Stomach smooth muscle (tissue), 2 donors: ENCODE results near the gene PRELP.
A peak's percentile ranks its signal among the peaks of the same experiment; 100 is the strongest.

Source experiments
- H3K27ac ChIP-seq: one replicate; pipeline ENCODE4 v1.7.0; 2013; ENCODE audit warnings: mild to moderate bottlenecking, low read length, inconsistent platforms
- H3K27me3 ChIP-seq, 2 donors: one replicate each; pipeline ENCODE4 v1.7.0; 2013; ENCODE audit warnings: low read length in 2 of 2; ENCODE audit not compliant: insufficient read depth in 2 of 2, control insufficient read depth in 1 of 2
- H3K36me3 ChIP-seq, 2 donors: one replicate each; pipeline ENCODE4 v1.7.0; 2013; ENCODE audit warnings: low read length in 2 of 2; ENCODE audit not compliant: control insufficient read depth in 2 of 2, insufficient read depth in 2 of 2
- H3K4me1 ChIP-seq: one replicate; pipeline ENCODE4 v1.7.0; 2013; ENCODE audit warnings: low read length; ENCODE audit not compliant: control insufficient read depth, insufficient read depth
- H3K4me3 ChIP-seq, 2 donors: one replicate each; pipeline ENCODE4 v1.7.0; 2013; ENCODE audit warnings: low read length in 2 of 2
- H3K9ac ChIP-seq, 2 donors: one replicate each; pipeline ENCODE4 v1.7.0; 2013; ENCODE audit warnings: low read length in 2 of 2, mild to moderate bottlenecking in 1 of 2
- H3K9me3 ChIP-seq, 2 donors: one replicate each; pipeline ENCODE4 v1.7.0; 2013; ENCODE audit warnings: low read length in 2 of 2; ENCODE audit not compliant: control insufficient read depth in 2 of 2
- donor health status: healthy.
- donor health status: Pancreatic carcinoma.

Gene PRELP

GRCh38 chr1:203531063-203531462, 55.5 kb downstream of the PRELP start:
- peaks cover 32% of the 10 kb centered on the region for H3K4me1 ChIP-seq
- H3K27me3 ChIP-seq = no peaks in the 10 kb centered on the region
- no peak overlapping the region for H3K27ac ChIP-seq
- no peak overlapping the region for H3K4me3 ChIP-seq
- no peak overlapping the region for H3K9ac ChIP-seq
- no peaks in the 10 kb centered on the region for H3K36me3 ChIP-seq
- no peaks in the 10 kb centered on the region for H3K9me3 ChIP-seq

- H3K27ac ChIP-seq = peak overlapping the region; percentile 89
- H3K27me3 ChIP-seq = no peaks in the 10 kb centered on the region
- H3K36me3 ChIP-seq = no peaks in the 10 kb centered on the region
- H3K9ac ChIP-seq = peak overlapping the region; percentile 29 to 39
- H3K4me3 ChIP-seq = no peak overlapping the region
- no peaks in the 10 kb centered on the region for H3K9me3 ChIP-seq
- peaks cover 33% of the 10 kb centered on the region for H3K4me1 ChIP-seq
Measured at GRCh38 chr1:203534012-203534411, 58.4 kb downstream of the PRELP start.

- Histone ChIP-seq H3K9ac (peak overlapping the region in 1 of 2 donors; percentile 39), H3K9me3 (no peaks in the 10 kb centered on the region), H3K4me1 (peaks cover 33% of the 10 kb centered on the region), H3K36me3 (no peaks in the 10 kb centered on the region), H3K27ac (peak overlapping the region; percentile 89), H3K27me3 (no peaks in the 10 kb centered on the region), H3K4me3 (no peak overlapping the region)
Measured at GRCh38 chr1:203534526-203534925, 58.9 kb downstream of the PRELP start.

GRCh38 chr1:203536575-203536974, 61.0 kb downstream of the PRELP start:
- Histone ChIP-seq H3K27me3 (no peaks in the 10 kb centered on the region), H3K4me1 (peaks cover 33% of the 10 kb centered on the region), H3K27ac (peak overlapping the region; percentile 64)

GRCh38 chr1:203536980-203537455, 61.4 kb downstream of the PRELP start:
- Histone ChIP-seq H3K27me3 (no peaks in the 10 kb centered on the region), H3K9me3 (no peaks in the 10 kb centered on the region), H3K4me1 (peaks cover 33% of the 10 kb centered on the region), H3K4me3 (no peak overlapping the region), H3K36me3 (no peaks in the 10 kb centered on the region), H3K27ac (peak overlapping the region; percentile 64), H3K9ac (no peak overlapping the region)

More at GRCh38 chr1:203536575-203536974, 61.0 kb downstream of the PRELP start:
- H3K4me3 ChIP-seq = no peak overlapping the region
- H3K9ac ChIP-seq = no peak overlapping the region
- no peaks in the 10 kb centered on the region for H3K9me3 ChIP-seq
- no peaks in the 10 kb centered on the region for H3K36me3 ChIP-seq

GRCh38 chr1:203537806-203538464, 62.3 kb downstream of the PRELP start:
- no peaks in the 10 kb centered on the region for H3K36me3 ChIP-seq
- H3K9me3 ChIP-seq = no peaks in the 10 kb centered on the region
- H3K27ac ChIP-seq = peak overlapping the region; percentile 64
- no peak overlapping the region for H3K9ac ChIP-seq
- H3K4me3 ChIP-seq = no peak overlapping the region
- H3K4me1 ChIP-seq = peaks cover 33% of the 10 kb centered on the region
- no peaks in the 10 kb centered on the region for H3K27me3 ChIP-seq

GRCh38 chr1:203538726-203539125, 63.1 kb downstream of the PRELP start:
- H3K9me3 ChIP-seq = no peaks in the 10 kb centered on the region
- no peak overlapping the region for H3K27ac ChIP-seq
- H3K4me1 ChIP-seq = peaks cover 28% of the 10 kb centered on the region
- no peak overlapping the region for H3K4me3 ChIP-seq
- no peak overlapping the region for H3K9ac ChIP-seq
- no peaks in the 10 kb centered on the region for H3K36me3 ChIP-seq
- H3K27me3 ChIP-seq = no peaks in the 10 kb centered on the region

GRCh38 chr1:203539831-203540546, 64.4 kb downstream of the PRELP start:
- Histone ChIP-seq H3K9ac (no peak overlapping the region), H3K4me3 (no peak overlapping the region), H3K27me3 (no peaks in the 10 kb centered on the region), H3K9me3 (no peaks in the 10 kb centered on the region), H3K36me3 (no peaks in the 10 kb centered on the region), H3K27ac (no peak overlapping the region), H3K4me1 (peaks cover 28% of the 10 kb centered on the region)
